H1 (cell line): ENCODE results near the gene SNAPC1. TPM values are rescaled to one million over a fixed set of nuclear protein-coding genes. Genes with fewer than 3 reads are reported as not detected.

Source experiments
- ATF3 ChIP-seq: IDR thresholded peaks from 2 replicates; pipeline ENCODE4 v1.6.1; 2011; ENCODE audit warnings: low read depth, mild to moderate bottlenecking, low read length; ENCODE audit not compliant: insufficient read depth
- SP2 ChIP-seq: IDR thresholded peaks from 2 replicates; pipeline ENCODE4 v1.6.1; 2012; ENCODE audit warnings: mild to moderate bottlenecking, low read length, inconsistent platforms
- SRF ChIP-seq: IDR thresholded peaks from 2 replicates; pipeline ENCODE4 v1.6.1; 2011; ENCODE audit warnings: mild to moderate bottlenecking, low read depth, low read length, moderate library complexity
- polyA plus RNA-seq, 7 experiments: library from polyadenylated mRNA; depleted of rRNA in 3 of 7; stranded (reverse) in 5 of 7; unstranded in 2 of 7; fragments of >200 nt in 5 of 7; fragments of 200-250 nt in 2 of 7; gene quantifications; 1 replicate in 5 of 7; 2 replicates in 1 of 7; 4 replicates in 1 of 7; pipeline versions ENCODE4 v1.2.1 to v1.2.3, GENCODE V29; 2011 to 2013; ENCODE audit warnings: missing spikeins in 2 of 7, mixed read lengths in 2 of 7
- total RNA-seq: library from RNA; stranded (reverse); fragmentation: NEBNext Ultra II Directional; extraction: Animal tissue kit (Norgen Biotek cat#: 25700); gene quantifications from 2 replicates; pipeline ENCODE4 v1.2.1, GENCODE V29; 2021

Gene SNAPC1
- total and polyA plus RNA-seq, 2 of the 8 experiments (the other 6 are each of a cell fraction or from before 2014, with no cell fraction given), result 5.8 to 11.1 TPM

- TF ChIP-seq ATF3 (no peak), SP2 (no peak), SRF (no peak)
Measured at GRCh38 chr14:61822458-61822857, 60.2 kb downstream of the SNAPC1 start (continued).
